H9 (cell line): ENCODE measurements around the gene GRIP2. TPM values are rescaled to one million over a fixed set of nuclear protein-coding genes. Genes with fewer than 3 reads are reported as not detected.

ENCODE experiments used
- DNase-seq: peaks from one replicate; pipeline ENCODE4 v3.0.0-alpha.2; 2017
- H2AFZ ChIP-seq: one replicate; pipeline ENCODE4 v1.6.1; 2013; ENCODE audit warnings: mild to moderate bottlenecking, low read length, control low read depth, moderate library complexity
- H2AK5ac ChIP-seq: 2 replicates; pipeline ENCODE4 v1.6.1; 2013; ENCODE audit warnings: low read length, control low read depth, mixed read lengths; ENCODE audit not compliant: insufficient read length
- H2BK120ac ChIP-seq: one replicate; pipeline ENCODE4 v1.6.1; 2013; ENCODE audit warnings: low read depth, mild to moderate bottlenecking, low read length, control low read depth, inconsistent platforms; ENCODE audit not compliant: poor library complexity, severe bottlenecking
- H2BK12ac ChIP-seq: 2 replicates; pipeline ENCODE4 v1.6.1; 2013; ENCODE audit warnings: low read length, control low read depth, mixed read lengths, low read depth; ENCODE audit not compliant: insufficient read length
- H2BK15ac ChIP-seq: 2 replicates; pipeline ENCODE4 v1.6.1; 2013; ENCODE audit warnings: low read depth, low read length, control low read depth
- H2BK20ac ChIP-seq: one replicate; pipeline ENCODE4 v1.6.1; 2013; ENCODE audit warnings: low read depth, mild to moderate bottlenecking, low read length, control low read depth, inconsistent platforms; ENCODE audit not compliant: poor library complexity, severe bottlenecking
- H2BK5ac ChIP-seq: 2 replicates; pipeline ENCODE4 v1.6.1; 2013; ENCODE audit warnings: low read length, control low read depth, mixed read lengths; ENCODE audit not compliant: insufficient read length
- H3K14ac ChIP-seq: 2 replicates; pipeline ENCODE4 v1.6.1; 2013; ENCODE audit warnings: low read length, control low read depth; ENCODE audit not compliant: insufficient read depth
- H3K18ac ChIP-seq: 2 replicates; pipeline ENCODE4 v1.6.1; 2013; ENCODE audit warnings: low read depth, mild to moderate bottlenecking, mixed read lengths, low read length, control low read depth; ENCODE audit not compliant: insufficient read length
- H3K23ac ChIP-seq: 2 replicates; pipeline ENCODE4 v1.6.1; 2013; ENCODE audit warnings: low read length, control low read depth, mixed read lengths, low read depth; ENCODE audit not compliant: insufficient read length
- H3K23me2 ChIP-seq: 2 replicates; pipeline ENCODE4 v1.6.1; 2013; ENCODE audit warnings: low read depth, mild to moderate bottlenecking, mixed read lengths, low read length, control low read depth; ENCODE audit not compliant: insufficient read length, poor library complexity, severe bottlenecking
- H3K27ac ChIP-seq: 2 replicates; pipeline ENCODE4 v1.5.1; 2013; ENCODE audit warnings: low read length, control low read depth, mixed read lengths, low read depth; ENCODE audit not compliant: insufficient read length
- H3K27me3 ChIP-seq: 2 replicates; pipeline ENCODE4 v1.6.1; 2013; ENCODE audit warnings: low read length, control low read depth, inconsistent platforms; ENCODE audit not compliant: insufficient read depth
- H3K4ac ChIP-seq: 2 replicates; pipeline ENCODE4 v1.6.1; 2013; ENCODE audit warnings: low read depth, mild to moderate bottlenecking, control low read depth, inconsistent platforms, low read length, moderate library complexity
- H3K4me1 ChIP-seq: 2 replicates; pipeline ENCODE4 v1.6.1; 2013; ENCODE audit warnings: low read length, control low read depth, inconsistent platforms; ENCODE audit not compliant: insufficient read depth
- H3K4me2 ChIP-seq: 2 replicates; pipeline ENCODE4 v1.6.1; 2013; ENCODE audit warnings: low read length, control low read depth, mixed read lengths; ENCODE audit not compliant: insufficient read length, insufficient read depth
- H3K56ac ChIP-seq: 2 replicates; pipeline ENCODE4 v1.6.1; 2013; ENCODE audit warnings: low read depth, mild to moderate bottlenecking, mixed read lengths, low read length, control low read depth; ENCODE audit not compliant: insufficient read length
- H3K79me1 ChIP-seq: 2 replicates; pipeline ENCODE4 v1.6.1; 2013; ENCODE audit warnings: low read depth, mild to moderate bottlenecking, moderate library complexity, low read length, control low read depth, inconsistent platforms; ENCODE audit not compliant: insufficient read depth, poor library complexity, severe bottlenecking
- H3K79me2 ChIP-seq: 2 replicates; pipeline ENCODE4 v1.6.1; 2013; ENCODE audit warnings: low read length, control low read depth, inconsistent platforms; ENCODE audit not compliant: insufficient read depth
- H3K9ac ChIP-seq: 2 replicates; pipeline ENCODE4 v1.6.1; 2013; ENCODE audit warnings: low read length, control low read depth, mixed read lengths; ENCODE audit not compliant: insufficient read length; ENCODE audit errors: extremely low read depth
- H3K9me3 ChIP-seq: one replicate; pipeline ENCODE4 v1.6.1; 2013; ENCODE audit warnings: low read depth, low read length, inconsistent platforms; ENCODE audit not compliant: control insufficient read depth
- H3T11ph ChIP-seq: one replicate; pipeline ENCODE4 v1.6.1; 2013; ENCODE audit warnings: mild to moderate bottlenecking, low read length, control low read depth, inconsistent platforms
- H4K20me1 ChIP-seq: one replicate; pipeline ENCODE4 v1.6.1; 2013; ENCODE audit not compliant: control insufficient read depth, insufficient read length, insufficient read depth
- H4K5ac ChIP-seq: 2 replicates; pipeline ENCODE4 v1.6.1; 2013; ENCODE audit warnings: low read depth, mild to moderate bottlenecking, mixed read lengths, low read length, control low read depth; ENCODE audit not compliant: insufficient read length
- H4K8ac ChIP-seq: replicated peaks from 2 replicates; pipeline ENCODE4 v1.6.1; 2013; ENCODE audit warnings: low read length, control low read depth, mixed read lengths, low read depth; ENCODE audit not compliant: insufficient read length
- H4K91ac ChIP-seq: 2 replicates; pipeline ENCODE4 v1.6.1; 2013; ENCODE audit warnings: low read depth, mild to moderate bottlenecking, moderate library complexity, mixed read lengths, low read length, control low read depth; ENCODE audit not compliant: insufficient read length
- H3K27ac Mint-ChIP-seq, 3 experiments: 2 replicates in 2 of 3; 3 replicates in 1 of 3; pipeline ENCODE4 v1.8.0; 2020 to 2021; ENCODE audit warnings: mixed read lengths in 3 of 3, mild to moderate bottlenecking in 1 of 3, moderate library complexity in 1 of 3
- H3K27me3 Mint-ChIP-seq: 2 replicates; pipeline ENCODE4 v1.8.0; 2021; ENCODE audit warnings: low read depth, mild to moderate bottlenecking, moderate library complexity, mixed read lengths
- H3K36me3 Mint-ChIP-seq, 3 experiments: 2 replicates in 2 of 3; 3 replicates in 1 of 3; pipeline ENCODE4 v1.8.0; 2020 to 2021; ENCODE audit warnings: low read depth in 3 of 3, mixed read lengths in 3 of 3; ENCODE audit not compliant: insufficient read depth in 1 of 3
- H3K4me1 Mint-ChIP-seq, 2 experiments: 2 replicates each; pipeline ENCODE4 v1.8.0; 2020; ENCODE audit warnings: mixed read lengths in 2 of 2
- H3K4me3 Mint-ChIP-seq, 2 experiments: 2 replicates in 1 of 2; 3 replicates in 1 of 2; pipeline ENCODE4 v1.8.0; 2020 to 2021; ENCODE audit warnings: mild to moderate bottlenecking in 2 of 2, mixed read lengths in 2 of 2, moderate library complexity in 1 of 2
- H3K9me3 Mint-ChIP-seq, 2 experiments: 2 replicates in 1 of 2; 3 replicates in 1 of 2; pipeline ENCODE4 v1.8.0; 2020; ENCODE audit warnings: mild to moderate bottlenecking in 2 of 2, mixed read lengths in 2 of 2, moderate library complexity in 1 of 2
- WGBS: extraction: QIAGEN DNeasy Blood & Tissue Kit; methylation state at CpG from one replicate; pipeline ENCODE4 v1.1.7; 2013; ENCODE audit warnings: missing lambda C conversion rate, low lambda C conversion rate, mixed read lengths; ENCODE audit not compliant: insufficient read length; ENCODE audit errors: extremely low coverage; 5-methylcytosine and 5-hydroxymethylcytosine counted together
- total RNA-seq: library from RNA; stranded (reverse); gene quantifications from 2 replicates; pipeline ENCODE4 v1.2.1, GENCODE V29; 2021
- TF ChIP-seq, protein P1 (sequence below): fragments of 200-600 bp; sonication (generic); conservative IDR thresholded peaks from 3 replicates; pipeline ENCODE4 v1.8.0; 2021; ENCODE audit warnings: antibody characterized with exemption, mild to moderate bottlenecking

The GRIP2 gene
- total RNA-seq, 1 experiment from 2014 or later = 3.1 TPM

DNA sequence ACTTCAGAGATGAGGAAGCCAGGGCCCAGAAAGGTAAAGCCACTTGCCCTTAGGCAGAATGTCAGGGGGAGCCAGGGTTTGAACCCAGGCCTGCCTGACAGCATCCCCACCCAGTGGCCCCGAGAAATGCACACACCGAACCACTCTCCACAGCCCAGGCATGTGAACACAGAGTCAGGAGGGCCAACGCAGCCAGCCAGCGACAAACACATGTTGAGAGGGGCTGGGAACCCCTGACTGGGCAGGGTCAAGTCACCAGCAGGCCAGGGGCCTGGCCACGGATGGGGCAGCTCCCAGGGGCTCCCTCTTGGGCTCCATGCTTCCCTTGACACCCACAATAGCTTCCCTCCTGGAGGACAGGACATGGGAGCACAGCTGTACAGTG lies 5.1 kb upstream of the GRIP2 start:
- WGBS = no CpG with 5 or more reads among the region's 5 CpGs
- TF ChIP-seq, protein P1, sequence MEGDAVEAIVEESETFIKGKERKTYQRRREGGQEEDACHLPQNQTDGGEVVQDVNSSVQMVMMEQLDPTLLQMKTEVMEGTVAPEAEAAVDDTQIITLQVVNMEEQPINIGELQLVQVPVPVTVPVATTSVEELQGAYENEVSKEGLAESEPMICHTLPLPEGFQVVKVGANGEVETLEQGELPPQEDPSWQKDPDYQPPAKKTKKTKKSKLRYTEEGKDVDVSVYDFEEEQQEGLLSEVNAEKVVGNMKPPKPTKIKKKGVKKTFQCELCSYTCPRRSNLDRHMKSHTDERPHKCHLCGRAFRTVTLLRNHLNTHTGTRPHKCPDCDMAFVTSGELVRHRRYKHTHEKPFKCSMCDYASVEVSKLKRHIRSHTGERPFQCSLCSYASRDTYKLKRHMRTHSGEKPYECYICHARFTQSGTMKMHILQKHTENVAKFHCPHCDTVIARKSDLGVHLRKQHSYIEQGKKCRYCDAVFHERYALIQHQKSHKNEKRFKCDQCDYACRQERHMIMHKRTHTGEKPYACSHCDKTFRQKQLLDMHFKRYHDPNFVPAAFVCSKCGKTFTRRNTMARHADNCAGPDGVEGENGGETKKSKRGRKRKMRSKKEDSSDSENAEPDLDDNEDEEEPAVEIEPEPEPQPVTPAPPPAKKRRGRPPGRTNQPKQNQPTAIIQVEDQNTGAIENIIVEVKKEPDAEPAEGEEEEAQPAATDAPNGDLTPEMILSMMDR = no peak

More for the DNA sequence above, 5.1 kb upstream of the GRIP2 start:
- Mint-ChIP-seq H3K27me3 (peaks cover 14% of the 10 kb centered on the region), H3K27ac (no peak overlapping the region), H3K36me3 (no peaks in the 10 kb centered on the region), H3K4me3 (no peak overlapping the region), H3K4me1 (peaks cover 9 to 10% of the 10 kb centered on the region in 2 experiments), H3K9me3 (no peaks in the 10 kb centered on the region)
- Histone ChIP-seq H3K4ac (no peak overlapping the region), H3K9me3 (no peaks in the 10 kb centered on the region), H3K79me2 (no peaks in the 10 kb centered on the region), H3K4me2 (no peak overlapping the region), H3K27ac (no peak overlapping the region), H2BK20ac (no peak overlapping the region), H3K79me1 (no peaks in the 10 kb centered on the region), H3K9ac (no peak overlapping the region), H3K56ac (no peak overlapping the region), H2BK15ac (no peak overlapping the region), H3K27me3 (no peaks in the 10 kb centered on the region), H2BK12ac (no peak overlapping the region), H2AK5ac (no peak overlapping the region), H3K23me2 (no peaks in the 10 kb centered on the region), H2BK5ac (no peak overlapping the region), H3T11ph (no peak overlapping the region), H4K20me1 (peaks cover 2% of the 10 kb centered on the region), H3K4me1 (no peaks in the 10 kb centered on the region), H3K14ac (no peak overlapping the region), H3K18ac (no peak overlapping the region), H2BK120ac (no peak overlapping the region), H4K8ac (no peak overlapping the region), H4K5ac (no peak overlapping the region), H4K91ac (no peak overlapping the region), H2AFZ (no peak overlapping the region), H3K23ac (no peak overlapping the region)
- no peak for DNase-seq
